ENCODE results near the gene MCM9. TPM values are rescaled to one million over a fixed set of nuclear protein-coding genes. Genes with fewer than 3 reads are reported as not detected.

The MCM9 gene
- total and polyA plus RNA-seq, 11 donors, result 2.1 to 8.5 (median 4.8) TPM

- H3K4me1 ChIP-seq, result peaks cover 0 to 34% (median 10%) of the 10 kb centered on the region in 12 donors
- H3K36me3 ChIP-seq, result no peaks in the 10 kb centered on the region
- no peaks in the 10 kb centered on the region for H3K27me3 ChIP-seq
- H3K4me3 ChIP-seq, result no peak overlapping the region
- no peak for ATAC-seq
- peaks cover 0 to 27% (median 0%) of the 10 kb centered on the region in 12 donors for H3K9me3 ChIP-seq
- no peak for DNase-seq
- intact Hi-C loops (cut with DNase I), result no loop called here
- WGBS, 4 donors, result 93 to 97% (median 97%) methylated on average over 4 of the region's 4 CpGs
- TF ChIP-seq CTCF (IDR thresholded peaks at IDR 0.05) (no peak), POLR2A (IDR thresholded peaks at IDR 0.05) (no peak)
- no peak overlapping the region for H3K27ac ChIP-seq
Observed at GRCh38 chr6:118867181-118867580, 67.8 kb downstream of the MCM9 start.

- intact Hi-C loops (cut with DNase I), result no loop called here
- H3K27me3 ChIP-seq, result no peaks in the 10 kb centered on the region
- peaks cover 0 to 2% (median 0%) of the 10 kb centered on the region in 9 donors for H3K36me3 ChIP-seq
- TF ChIP-seq CTCF (IDR thresholded peaks at IDR 0.05), result no peak
- no peak for TF ChIP-seq POLR2A (IDR thresholded peaks at IDR 0.05)
- no peak for ATAC-seq
- peaks cover 0 to 35% (median 0%) of the 10 kb centered on the region in 12 donors for H3K9me3 ChIP-seq
- DNase-seq, result no peak
- no peak overlapping the region for H3K4me3 ChIP-seq
- H3K4me1 ChIP-seq, result peaks cover 0 to 26% (median 12%) of the 10 kb centered on the region in 12 donors
- 41 to 64% (median 54%) methylated on average over 2 of the region's 2 CpGs for whole genome bisulfite sequencing, 4 donors
- no peak overlapping the region for H3K27ac ChIP-seq
Observed at GRCh38 chr6:118865100-118865391, 69.9 kb downstream of the MCM9 start.

GRCh38 chr6:118864341-118865099 is 70.4 kb downstream of the MCM9 start:
- intact Hi-C loops (cut with DNase I), result no loop called here
- H3K9me3 ChIP-seq, result peaks cover 0 to 35% (median 0%) of the 10 kb centered on the region in 12 donors
- DNase-seq, result no peak
- no peak overlapping the region for H3K4me3 ChIP-seq
- peaks cover 0 to 2% (median 0%) of the 10 kb centered on the region in 9 donors for H3K36me3 ChIP-seq
- H3K27ac ChIP-seq, result peak overlapping the region in 1 of 12 donors; percentile 5
- no peaks in the 10 kb centered on the region for H3K27me3 ChIP-seq
- 46 to 52% (median 50%) methylated on average over 6 to 7 of the region's 7 CpGs for WGBS, 4 donors
- TF ChIP-seq CTCF (IDR thresholded peaks at IDR 0.05) (no peak), POLR2A (IDR thresholded peaks at IDR 0.05) (no peak)
- H3K4me1 ChIP-seq, result peaks cover 0 to 25% (median 12%) of the 10 kb centered on the region in 12 donors
- ATAC-seq, result peak in 2 of 4 donors; percentile 34 to 44

- intact Hi-C loops (cut with DNase I), result no loop called here
- Histone ChIP-seq H3K27me3 (no peaks in the 10 kb centered on the region), H3K9me3 (peaks cover 0 to 39% (median 0%) of the 10 kb centered on the region in 12 donors), H3K4me3 (no peak overlapping the region), H3K4me1 (peaks cover 0 to 26% (median 12%) of the 10 kb centered on the region in 12 donors), H3K36me3 (peaks cover 0 to 2% (median 0%) of the 10 kb centered on the region in 9 donors), H3K27ac (no peak overlapping the region)
- DNase-seq, result no peak
- WGBS, 4 donors, result 73 to 96% (median 91%) methylated on average over 4 of the region's 4 CpGs
- no peak for ATAC-seq
- no peak for TF ChIP-seq POLR2A (IDR thresholded peaks at IDR 0.05)
- TF ChIP-seq CTCF (IDR thresholded peaks at IDR 0.05), result no peak
Observed at GRCh38 chr6:118862443-118862842, 72.5 kb downstream of the MCM9 start.

Measured in heart left ventricle (tissue), 16 donors.